Stimulated activated CD4-positive, alpha-beta T cell treated with anti-CD3 and anti-CD28 coated beads, Interleukin-12 subunit alpha, Interleukin-12 subunit beta, amount 100 ng/mL, for 48 hours (primary cell): ENCODE data around the gene INTS3.
"Not testable (repeated sequence)": the region's sequence is repeated elsewhere in the genome, so short reads cannot be mapped to it uniquely, and the experiment has no call there.

Source experiments
- DNase-seq, 3 donors: peaks; one replicate each; pipeline ENCODE4 v3.0.0-alpha.2; 2020; ENCODE audit warnings: low read depth in 2 of 3, low spot score in 1 of 3

INTS3 gene

DNA sequence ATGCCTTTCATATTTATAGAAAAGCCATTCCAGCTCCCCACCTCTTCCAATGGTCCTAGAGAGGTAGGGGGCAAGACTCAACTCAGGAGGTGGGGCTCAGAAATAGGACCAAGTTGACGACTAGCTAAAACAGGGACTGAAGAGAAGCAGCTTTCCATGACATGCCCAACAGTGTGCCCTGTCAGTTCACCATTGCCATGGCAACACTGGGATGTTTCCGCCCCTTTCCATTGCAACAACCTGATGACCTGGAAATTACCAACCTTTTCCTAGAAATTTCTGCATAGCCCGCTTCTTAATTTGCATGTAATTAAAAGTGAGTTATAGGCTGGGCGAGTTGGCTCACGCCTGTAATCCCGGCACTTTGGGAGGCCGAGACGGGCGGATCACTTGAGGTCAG, 22.4 kb upstream of the INTS3 start:
- no peak for DNase-seq

DNA sequence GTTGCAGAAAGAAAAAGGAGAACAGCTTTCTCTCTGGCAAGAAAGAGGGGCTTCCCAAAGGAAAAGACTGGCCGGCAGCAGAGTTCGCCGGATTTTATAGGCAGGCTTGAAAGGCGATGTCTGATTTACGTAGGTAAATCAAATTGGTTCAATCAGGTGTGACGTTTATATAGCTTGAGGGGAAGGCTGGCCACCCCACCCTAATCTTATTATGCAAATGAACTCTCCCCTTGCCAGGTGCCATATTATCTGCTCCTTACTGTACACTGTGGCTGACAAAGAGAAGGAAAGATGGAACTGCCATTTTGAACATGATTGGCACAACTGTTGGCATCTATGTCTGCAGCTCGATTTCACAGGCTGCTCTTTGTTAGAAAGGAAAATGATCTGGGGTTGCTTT, 16.8 kb upstream of the INTS3 start:
- DNase-seq, result no peak

DNA sequence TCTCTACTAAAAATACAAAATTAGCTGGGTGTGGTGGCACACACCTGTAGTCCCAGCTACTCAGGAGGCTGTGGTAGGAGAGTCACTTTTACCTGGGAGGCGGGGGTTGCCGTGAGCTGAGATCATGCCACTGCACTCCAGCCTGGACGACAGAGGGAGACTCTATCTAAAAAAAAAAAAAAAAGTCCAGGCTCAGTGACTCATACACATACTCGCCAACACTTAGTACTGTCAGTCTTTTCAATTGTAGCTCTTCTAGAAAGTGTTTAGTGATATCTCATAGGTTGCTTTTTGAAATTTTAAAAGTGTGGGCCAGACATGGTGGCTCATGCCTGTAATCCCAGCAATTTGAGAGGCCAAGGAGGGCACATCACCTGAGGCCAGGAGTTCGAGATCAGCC, 11.6 kb upstream of the INTS3 start:
- not testable (repeated sequence) for DNase-seq

DNA sequence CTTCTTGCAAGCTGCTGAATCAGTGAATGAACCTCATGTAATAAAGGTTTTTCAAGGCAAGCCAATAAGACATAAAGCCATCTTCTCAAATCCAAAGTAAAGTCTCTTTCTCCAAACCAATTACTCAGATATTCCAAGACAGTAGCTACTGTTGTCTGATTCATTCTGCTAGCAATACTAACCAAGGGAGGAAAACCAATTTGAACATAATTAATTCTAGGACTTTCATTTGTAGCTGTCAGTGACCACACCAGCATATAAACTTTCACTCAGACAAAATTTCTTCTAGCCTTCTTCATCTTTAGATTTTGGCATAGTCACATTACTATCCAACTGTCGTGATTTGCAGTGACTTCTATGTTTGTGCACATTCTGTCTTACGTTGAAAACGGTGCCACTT, 10.5 kb upstream of the INTS3 start:
- no peak for DNase-seq

DNA sequence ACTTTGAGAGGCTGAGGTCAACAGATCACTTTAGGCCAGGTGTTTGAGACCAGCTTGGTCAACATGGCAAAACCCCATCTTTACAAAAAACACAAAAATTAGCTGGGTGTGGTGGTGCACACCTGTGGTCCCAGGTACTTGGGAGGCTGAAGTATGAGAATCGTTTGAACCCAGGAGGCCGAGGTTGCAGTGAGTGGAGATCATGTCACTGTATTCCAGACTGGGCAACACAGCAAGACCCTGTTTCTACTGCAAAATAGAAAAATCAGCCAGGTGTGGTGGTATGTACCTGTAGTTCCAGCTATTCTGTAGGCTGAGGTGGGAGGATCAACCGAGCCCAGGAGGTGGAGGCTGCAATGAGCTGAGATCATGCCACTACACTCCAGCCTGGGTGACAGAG, 4.2 kb upstream of the INTS3 start:
- no peak for DNase-seq

DNA sequence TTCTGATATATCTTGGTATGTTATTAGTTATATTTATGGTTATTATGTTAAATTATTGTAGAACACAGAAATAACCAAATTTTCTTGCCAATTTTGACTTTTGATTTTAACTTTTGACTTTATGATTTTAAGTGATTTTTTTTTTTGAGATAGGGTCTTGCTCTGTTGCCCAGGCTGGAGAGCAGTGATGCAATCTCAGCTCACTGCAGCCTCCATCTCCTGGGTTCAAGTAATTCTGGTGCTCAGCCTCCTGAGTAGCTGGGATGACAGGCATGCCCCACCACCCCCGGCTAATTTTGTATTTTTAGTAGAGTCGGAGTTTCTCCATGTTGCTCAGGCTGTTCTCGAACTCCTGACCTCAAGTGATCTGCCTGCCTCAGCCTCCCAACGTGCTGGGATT, 3.2 kb upstream of the INTS3 start:
- not testable (repeated sequence) for DNase-seq

DNA sequence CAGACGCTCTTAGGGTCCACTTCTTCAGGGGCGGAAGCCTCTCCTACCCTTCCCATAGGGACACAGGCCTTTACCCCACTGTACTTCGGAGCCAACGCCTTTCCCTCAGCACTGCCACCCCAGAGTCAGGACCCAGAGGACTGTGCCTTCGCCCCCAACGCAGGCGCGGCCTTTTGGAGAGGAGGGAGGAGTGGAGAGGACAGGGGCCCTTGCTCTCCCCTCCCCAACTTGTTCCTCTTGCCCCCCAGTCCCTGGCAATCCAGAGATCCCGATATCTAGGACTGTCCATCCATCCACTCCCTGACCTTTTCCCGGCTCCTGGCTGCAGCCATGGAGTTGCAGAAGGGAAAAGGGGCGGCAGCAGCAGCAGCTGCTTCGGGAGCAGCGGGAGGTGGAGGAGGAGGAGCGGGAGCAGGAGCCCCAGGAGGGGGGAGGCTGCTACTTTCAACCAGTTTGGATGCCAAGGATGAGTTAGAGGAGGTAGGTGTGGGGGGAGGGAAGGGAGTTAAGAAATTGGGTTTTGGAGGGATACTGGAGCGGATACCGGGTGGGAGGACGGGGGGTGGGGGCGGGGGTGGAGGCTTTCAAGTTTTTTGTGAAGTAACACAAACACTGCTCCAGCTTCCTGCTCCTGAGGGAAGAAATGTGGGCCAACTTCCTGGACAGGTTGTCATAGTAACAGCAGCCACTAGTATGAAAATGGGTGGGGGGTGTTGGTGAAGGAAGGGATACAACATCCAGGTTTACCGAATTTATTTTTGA, 636 bp downstream of the INTS3 start:
- DNase-seq, result peak in 1 of 3 donors; percentile 25

DNA sequence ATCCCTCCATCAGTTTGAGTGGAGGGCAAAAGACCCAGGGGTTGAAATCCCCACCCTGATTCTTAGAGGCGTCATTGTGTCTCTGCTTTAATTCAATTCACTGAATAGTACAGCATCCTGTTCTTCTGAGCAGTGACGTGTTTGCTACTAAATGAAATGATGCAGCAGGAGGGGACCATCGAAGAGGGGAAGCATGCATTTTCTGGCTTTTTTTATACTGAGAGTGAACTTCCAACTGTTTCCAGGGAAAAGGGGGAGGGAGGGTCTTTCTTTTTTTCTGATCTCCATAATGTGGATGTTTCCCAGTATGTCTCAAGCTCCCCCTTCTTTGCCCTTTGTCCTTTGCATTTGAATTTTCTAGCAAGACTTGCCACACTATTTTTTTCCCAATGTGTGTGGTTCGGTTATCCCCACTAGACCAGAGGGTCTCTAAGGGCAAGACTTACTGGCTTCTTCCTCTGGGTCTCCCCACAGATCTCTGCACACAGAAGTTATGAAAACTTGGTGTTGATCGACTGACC, 2.7 kb downstream of the INTS3 start:
- DNase-seq, result no peak

DNA sequence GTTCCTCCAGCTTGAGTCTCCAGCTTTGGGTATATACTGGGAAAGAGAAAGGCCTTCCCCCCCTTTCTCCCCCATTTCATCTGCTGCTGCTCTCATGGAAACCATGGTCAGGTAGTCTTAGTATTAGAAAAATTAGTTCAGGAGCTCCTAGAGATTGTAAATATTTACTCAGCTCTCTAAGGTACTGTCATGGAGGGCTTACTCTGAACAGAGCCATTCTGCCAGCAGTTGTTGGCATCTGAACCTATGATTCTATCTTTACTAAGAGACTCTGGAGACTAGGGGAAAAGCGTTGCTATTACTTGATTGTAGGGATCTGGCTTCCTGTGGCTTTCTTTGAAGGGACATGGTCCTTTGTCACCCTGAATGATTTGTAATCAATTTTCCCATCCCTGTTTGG, 6.1 kb downstream of the INTS3 start:
- no peak for DNase-seq

DNA sequence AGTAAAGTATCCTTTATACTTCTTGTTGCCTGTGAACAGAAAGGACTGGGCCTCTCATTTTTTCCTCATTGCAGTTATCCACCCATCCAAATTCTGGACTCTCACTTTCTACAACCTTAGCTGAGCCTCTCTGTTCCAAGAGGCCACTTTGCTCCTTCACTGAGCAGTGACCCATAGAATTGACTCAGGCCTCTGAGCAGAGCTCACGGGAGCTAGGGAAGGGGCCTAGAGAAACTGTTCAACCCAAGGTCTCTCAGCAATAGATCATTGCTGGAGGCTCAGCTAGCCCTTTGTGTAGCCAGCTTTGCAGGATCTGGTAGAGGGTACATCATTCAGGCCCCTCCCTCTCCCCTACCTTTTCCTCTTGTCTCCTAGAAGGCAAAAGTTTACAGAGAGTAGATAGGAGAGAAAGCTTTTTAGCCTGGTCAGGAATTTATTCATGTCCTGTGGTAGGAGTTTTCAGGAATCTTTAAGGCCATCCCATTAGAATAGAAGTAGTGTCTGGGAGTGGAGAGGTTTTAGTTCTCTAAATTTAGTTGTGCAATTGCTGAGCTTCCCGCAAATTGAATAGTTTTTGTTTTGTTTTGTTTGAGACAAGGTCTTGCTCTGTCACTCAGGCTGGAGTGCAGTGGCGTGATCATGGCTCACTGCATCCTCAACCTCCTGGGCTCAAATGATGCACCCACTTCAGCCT, 6.7 kb downstream of the INTS3 start:
- DNase-seq, result no peak

DNA sequence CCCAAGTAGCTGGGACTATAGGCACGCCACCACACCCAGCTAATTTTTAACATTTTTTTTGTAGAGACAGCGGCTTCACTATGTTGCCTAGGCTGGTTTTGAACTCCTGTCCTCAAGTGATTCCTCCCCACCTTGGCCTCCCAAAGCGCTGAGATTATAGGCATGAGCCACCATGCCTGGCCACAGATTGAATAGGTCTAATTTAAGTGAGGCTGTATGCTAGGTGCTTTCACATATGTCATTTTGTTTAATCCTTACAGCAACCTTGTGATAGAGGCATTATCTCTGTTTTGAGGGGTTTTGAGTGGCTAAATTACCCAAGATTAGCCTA, 7.2 kb downstream of the INTS3 start:
- no peak for DNase-seq

DNA sequence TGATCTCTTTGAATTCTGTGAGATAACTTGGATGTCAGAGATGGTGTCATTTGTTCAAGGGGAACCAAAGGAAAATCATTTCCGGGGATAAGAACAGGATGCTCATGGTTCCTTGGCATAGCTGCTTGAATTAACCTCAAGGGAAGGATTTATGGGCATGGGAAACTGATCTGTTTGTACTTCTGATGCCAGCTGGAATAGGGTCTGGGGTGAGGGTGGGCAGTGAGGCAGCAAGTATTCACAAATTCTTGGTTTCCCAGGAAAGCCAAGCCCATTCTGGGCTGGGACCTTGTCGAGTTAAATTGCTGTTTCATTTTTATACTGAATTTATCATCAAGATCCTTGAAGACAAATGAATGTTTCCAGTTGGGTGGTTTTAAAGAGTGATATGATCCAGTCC, 14.1 kb downstream of the INTS3 start:
- no peak for DNase-seq

DNA sequence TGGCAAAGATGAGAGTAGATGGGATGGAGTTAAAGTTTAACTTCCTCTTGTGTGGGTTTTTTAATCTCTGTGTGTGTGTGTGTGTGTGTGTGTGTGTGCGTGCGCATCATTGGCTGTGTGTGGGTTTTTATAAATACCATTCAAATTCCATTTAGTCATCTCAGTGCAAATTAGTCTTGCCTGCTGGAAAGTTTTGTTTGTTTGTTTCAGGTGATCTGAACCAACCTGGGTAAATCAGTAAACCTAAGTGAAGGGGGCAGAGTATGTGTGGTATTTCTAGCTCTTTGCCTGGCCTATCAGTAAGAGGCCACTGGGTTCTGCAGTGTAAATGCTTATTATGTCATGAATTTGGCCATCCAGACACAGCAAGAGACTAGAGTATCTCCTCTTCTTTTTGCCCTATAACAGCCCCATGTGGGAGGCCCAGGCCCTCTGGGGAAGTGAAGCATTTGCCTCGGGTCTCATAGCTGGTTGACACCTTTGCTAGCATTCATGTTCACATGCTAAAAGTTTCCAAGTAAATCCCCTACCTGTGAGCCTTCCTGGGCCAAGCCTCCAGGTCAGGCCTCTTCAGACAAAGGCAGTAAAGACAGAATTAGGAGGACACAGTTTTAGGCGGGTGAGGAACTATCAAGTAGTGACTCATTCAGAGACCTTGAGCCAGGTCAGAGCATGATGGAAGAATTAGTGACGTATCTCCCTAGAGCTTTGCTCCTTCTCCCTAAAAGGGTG, 14.7 kb downstream of the INTS3 start:
- no peak for DNase-seq

DNA sequence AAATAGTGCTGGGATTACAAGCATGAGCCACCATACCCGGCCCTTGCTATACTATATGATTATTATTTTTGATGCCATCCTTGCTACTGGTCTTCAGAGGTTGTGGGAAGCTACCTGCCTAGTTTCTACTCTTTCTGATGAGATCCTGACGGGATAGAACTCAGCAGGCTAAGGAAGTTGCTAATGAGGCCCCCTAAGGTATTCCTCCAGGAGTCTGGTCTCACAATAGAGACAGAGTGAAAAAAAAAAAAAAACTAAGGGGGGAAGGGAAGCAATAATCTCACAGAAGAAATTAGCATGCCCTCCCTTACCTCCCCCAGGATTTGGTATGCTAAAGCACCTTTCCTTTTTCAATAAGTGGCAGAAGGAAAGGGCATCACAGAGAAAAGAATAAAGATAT, 17.6 kb downstream of the INTS3 start:
- no peak for DNase-seq

DNA sequence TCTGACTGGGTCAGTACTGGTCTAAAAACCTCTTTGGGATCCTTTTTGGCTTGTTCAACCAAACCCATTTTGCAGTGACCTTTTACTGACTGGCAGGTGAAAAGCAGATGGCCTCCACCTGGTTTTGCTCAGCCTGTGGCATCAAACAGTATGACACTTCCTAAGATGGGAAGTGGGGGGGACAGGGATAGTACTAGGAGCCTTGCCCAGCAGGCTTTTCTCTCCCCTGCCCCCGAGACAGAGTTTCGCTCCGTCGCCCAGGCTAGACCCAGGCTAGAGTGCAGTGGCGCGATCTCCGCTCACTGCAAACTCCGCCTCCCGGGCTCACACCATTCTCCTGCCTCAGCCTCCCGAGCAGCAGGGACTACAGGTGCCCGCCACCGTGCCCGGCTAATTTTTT, 18.3 kb downstream of the INTS3 start:
- no peak for DNase-seq

DNA sequence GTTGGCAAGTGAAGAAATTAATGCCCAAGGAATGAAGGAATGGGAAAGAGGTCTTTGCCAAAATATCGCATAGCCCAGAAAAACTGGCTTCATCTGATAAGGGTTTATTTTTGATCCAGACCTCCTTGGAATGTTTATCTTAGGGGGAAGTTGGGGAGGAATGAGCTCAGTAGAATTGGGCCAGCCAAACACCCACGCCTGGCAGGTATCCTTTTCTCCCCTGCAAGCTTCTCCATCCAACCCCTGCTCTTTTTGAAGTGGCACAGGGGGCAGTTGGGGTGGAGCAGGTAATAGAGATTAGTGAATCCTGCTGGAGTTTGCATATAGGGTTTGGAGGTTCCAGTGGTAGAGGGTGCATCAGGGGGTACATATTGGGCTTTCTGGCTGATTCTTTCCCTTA, 21.1 kb downstream of the INTS3 start:
- no peak for DNase-seq

DNA sequence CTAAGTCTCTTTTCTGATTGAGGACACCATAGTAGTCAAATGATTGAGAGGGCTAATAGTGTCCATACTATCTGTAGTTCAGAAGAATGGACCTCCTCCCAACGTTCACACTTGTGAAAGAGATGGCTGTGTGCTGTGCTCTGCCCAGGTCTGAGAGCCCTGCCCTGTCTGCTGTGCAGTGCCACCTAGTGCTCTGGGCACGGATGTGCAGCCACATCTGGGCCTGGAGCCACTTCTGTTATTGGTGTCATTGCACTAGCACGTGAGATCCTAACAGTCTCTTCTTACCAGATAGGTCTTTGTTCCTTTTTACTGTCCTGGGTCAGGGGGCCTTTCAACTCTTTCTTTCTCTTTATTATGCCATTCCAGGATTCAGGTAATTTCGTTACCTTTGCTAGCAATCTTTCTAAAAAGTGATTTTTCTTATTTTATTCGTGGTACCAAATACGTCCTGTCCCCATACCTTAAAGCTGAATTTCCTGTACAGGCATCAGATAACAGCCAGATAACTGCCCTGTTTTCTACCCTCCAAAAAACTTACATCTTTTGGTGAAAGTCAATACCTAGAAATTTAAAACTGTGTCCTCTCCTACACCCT, 21.7 kb downstream of the INTS3 start:
- DNase-seq, result peak; percentile 66 to 79 (median 68)

DNA sequence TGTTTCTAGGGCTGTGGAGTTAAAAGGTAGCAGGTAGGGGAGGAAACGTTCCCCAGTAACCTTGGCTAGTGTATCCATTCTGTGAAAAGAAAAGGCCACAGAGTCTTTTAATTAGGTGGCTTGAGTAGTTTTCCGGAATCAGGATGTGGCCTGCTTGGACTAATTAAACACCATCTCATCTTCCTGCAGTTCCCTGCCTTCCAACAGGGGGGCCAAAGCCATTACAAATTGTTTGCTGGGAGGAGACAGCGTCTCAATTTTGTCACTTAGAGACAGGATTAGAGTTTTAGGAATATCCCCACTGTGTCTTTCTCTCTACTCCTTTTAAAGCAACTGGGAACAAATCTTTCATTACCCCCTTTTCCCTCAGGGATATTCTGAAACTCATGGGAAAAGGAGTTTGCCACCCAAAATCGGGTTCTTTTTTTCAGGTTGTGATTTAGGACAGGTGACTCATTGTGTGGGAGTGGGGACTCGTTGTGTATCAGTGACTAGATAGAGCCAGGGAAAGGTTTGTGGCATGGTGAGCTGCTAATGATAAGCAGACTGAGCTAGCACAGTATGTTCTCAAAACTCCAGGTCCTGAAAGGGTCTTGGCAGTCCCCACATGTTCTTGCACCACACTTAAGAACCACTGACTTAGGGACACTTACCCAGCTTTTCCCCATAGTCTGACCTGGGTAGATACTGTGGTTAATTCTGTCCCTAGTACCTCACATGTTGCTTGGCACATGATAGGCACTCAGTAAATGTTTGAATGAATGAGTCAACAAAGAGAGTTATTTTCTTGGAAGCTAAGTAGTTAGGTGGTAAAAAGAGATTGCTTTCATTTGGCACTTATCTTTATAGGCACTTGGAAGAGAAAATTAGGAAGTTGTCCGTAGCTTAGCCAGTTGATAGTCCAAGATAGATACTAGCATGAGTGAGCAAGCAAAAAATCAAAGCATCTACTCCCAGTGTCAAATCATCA, 22.5 kb downstream of the INTS3 start:
- DNase-seq, result no peak

DNA sequence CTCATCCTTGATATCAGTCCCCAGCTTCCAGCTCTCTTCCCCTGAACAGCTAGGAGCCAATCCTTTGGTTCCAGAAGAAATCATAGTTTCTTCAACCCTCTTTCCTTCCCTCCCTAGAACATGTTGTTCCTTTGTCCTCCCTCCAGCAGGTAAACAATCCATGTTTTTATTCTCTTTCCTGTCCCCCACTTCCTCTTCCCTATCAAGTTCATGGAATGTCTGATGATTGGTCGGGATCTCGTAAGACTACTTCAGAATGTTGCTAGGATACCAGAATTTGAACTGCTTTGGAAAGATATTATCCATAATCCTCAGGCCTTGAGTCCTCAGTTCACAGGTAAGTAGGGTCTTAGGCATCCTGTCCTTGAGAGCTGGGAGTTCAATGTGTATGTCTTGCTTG, 24.2 kb downstream of the INTS3 start:
- no peak for DNase-seq

DNA sequence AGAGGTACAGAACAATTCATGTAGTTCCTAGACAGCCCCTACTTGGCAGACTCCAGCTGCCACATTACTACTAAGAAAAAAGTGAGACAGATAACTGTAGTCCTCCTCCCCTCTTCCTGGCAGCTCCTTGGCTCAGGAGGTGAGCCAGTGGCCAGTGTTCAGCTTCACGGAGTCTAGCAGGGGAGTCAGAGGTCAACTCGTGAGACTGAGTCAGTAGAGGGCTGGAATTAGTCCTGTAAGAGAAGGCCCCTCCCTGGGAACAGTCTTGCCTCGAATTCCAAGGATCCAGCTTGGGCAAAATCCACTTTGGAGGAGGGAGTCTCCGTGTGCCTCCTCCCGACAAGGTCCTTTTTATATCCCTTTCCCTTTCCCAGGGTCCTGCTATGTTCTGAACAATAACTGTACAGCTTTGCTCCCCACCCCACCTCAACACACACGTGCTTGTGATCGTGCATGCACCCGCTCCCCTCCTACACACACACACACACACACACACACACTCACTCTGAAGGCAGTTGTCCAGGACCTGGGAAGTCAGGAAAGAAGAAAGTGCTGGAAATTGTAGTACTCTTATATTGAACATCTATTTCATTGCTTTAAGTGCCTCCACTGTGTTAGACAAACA, 24.8 kb downstream of the INTS3 start:
- no peak for DNase-seq
